ENCODE measurements around the gene GGTA1.

DNA sequence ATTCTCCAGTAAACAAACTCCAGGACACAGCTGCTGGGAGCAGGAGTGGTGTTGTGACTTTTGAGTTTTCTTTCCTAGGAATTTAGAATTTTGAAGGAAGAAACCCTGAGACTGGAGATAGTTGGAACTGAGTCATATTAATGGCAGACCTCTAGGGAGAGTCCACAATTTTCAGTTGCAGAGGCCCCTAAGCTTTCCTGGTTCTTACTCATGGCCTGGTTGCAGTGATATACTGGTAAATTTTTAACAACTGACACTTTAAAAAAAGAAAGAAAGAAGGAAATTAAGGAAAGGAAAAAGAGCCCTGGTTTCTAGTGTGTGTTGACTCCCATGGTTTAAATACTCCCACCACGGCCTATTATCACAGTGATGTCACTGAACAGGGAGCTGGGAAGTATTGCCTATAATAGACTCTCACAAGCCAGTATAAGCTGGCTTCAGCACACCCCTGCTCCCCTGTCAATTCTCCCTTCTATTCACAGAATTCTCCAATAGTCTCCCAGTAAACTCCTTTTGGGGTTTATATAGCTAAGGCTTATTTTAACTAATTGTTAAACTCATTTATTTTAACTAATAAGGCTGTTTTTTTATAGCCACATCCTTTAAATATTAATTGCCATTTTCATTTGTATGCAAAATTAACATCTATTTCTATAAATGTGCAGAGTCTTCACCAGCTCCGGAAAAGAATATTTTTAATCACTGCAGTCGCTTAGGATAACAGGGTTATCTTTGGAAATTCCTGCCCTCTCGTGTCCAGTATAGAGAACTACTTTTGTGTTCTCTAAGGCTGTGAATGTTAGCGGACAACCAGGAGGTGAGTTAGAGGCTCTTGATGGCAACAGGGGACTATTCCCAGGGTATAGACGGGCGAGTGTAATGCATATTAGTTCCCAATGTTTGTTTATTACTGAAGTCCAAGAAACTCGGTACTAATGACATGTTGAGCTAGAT, 59.7 kb downstream of the GGTA1 start:
- TF ChIP-seq CTCF (IDR thresholded peaks at IDR 0.05 in 8 of 11, conservative IDR thresholded peaks at IDR 0.05 in 3 of 11) (peak in 1 of 11 experiments; percentile 19), POLR2A (IDR thresholded peaks at IDR 0.05) (no peak), POLR2AphosphoS5 (IDR thresholded peaks at IDR 0.05) (no peak)
